A673 (cell line): ENCODE measurements around the gene MRPL38. TPM values are rescaled to one million over a fixed set of nuclear protein-coding genes. Genes with fewer than 3 reads are reported as not detected.

ENCODE experiments used
- BruUV-seq: library from RNA; stranded (reverse); fragments of 400-500 nt; replicated peaks from 2 replicates; lab custom pipeline; 2021; lab: Mats Ljungman, UMichigan
- CTCF ChIA-PET: fragments of 300-600 bp; sonication (Branson Sonifier 250); formaldehyde crosslinking; loops from one replicate; lab custom pipeline; 2022; ENCODE audit warnings: antibody characterized with exemption; lab: Charles Lee
- POLR2A ChIA-PET: fragments of 300-600 bp; sonication (Branson Sonifier 250); formaldehyde crosslinking; loops from one replicate; lab custom pipeline; 2022; ENCODE audit warnings: antibody characterized with exemption; ENCODE audit not compliant: low non-redundant PET; lab: Charles Lee
- DNase-seq: peaks from one replicate; pipeline ENCODE4 v3.0.0-alpha.2; 2015; ENCODE audit warnings: low spot score
- H3K27ac ChIP-seq: fragments of 200-600 bp; sonication (generic); 2 replicates; pipeline ENCODE4 v1.5.1; 2016; ENCODE audit warnings: mixed run types, low read depth, mild to moderate bottlenecking, mixed read lengths, antibody characterized with exemption, low read length; ENCODE audit not compliant: poor library complexity, severe bottlenecking
- H3K27me3 ChIP-seq: fragments of 200-600 bp; sonication (generic); replicated peaks from 2 replicates; pipeline ENCODE4 v1.6.1; 2017; ENCODE audit warnings: mixed run types, low read depth, mild to moderate bottlenecking, mixed read lengths, antibody characterized with exemption, low read length; ENCODE audit not compliant: insufficient read depth, poor library complexity
- H3K36me3 ChIP-seq: fragments of 200-600 bp; sonication (generic); 2 replicates; pipeline ENCODE4 v1.6.1; 2016; ENCODE audit warnings: mixed run types, mild to moderate bottlenecking, mixed read lengths, antibody characterized with exemption, low read length; ENCODE audit not compliant: insufficient read depth, poor library complexity, severe bottlenecking
- H3K4me1 ChIP-seq: fragments of 200-600 bp; sonication (generic); 2 replicates; pipeline ENCODE4 v1.6.1; 2017; ENCODE audit warnings: mixed run types, mild to moderate bottlenecking, mixed read lengths, antibody characterized with exemption, low read length; ENCODE audit not compliant: insufficient read depth, poor library complexity, severe bottlenecking
- H3K4me3 ChIP-seq: fragments of 200-600 bp; sonication (generic); 2 replicates; pipeline ENCODE4 v1.5.1; 2016; ENCODE audit warnings: low read depth, mixed run types, mild to moderate bottlenecking, mixed read lengths, low read length; ENCODE audit not compliant: poor library complexity, severe bottlenecking
- H3K9me3 ChIP-seq: fragments of 200-600 bp; sonication (generic); 2 replicates; pipeline ENCODE4 v1.6.1; 2016; ENCODE audit warnings: mixed run types, low read depth, mild to moderate bottlenecking, mixed read lengths, antibody characterized with exemption, low read length; ENCODE audit not compliant: poor library complexity, severe bottlenecking
- EZH2 ChIP-seq: fragments of 200-600 bp; sonication (generic); IDR thresholded peaks from 2 replicates; pipeline ENCODE4 v1.6.1; 2017; ENCODE audit warnings: borderline replicate concordance, low read depth, mild to moderate bottlenecking, mixed read lengths, antibody characterized with exemption, low read length; ENCODE audit not compliant: poor library complexity, severe bottlenecking
- intact Hi-C: fragments of 100-400 bp; cut with micrococcal nuclease; formaldehyde crosslinking; loops from one replicate; pipeline ENCODE4 v1.10.0; 2022; ENCODE audit not compliant: unreplicated experiment
- total RNA-seq: library from RNA; stranded (reverse); gene quantifications from 2 replicates; pipeline ENCODE4 v1.2.3, GENCODE V29; 2021
- TF ChIP-seq, protein P1 (sequence below): fragments of 300-800, 200-600 bp; sonication (generic); conservative IDR thresholded peaks from 2 replicates; pipeline ENCODE4 v1.5.1; 2017; ENCODE audit warnings: low read depth, mild to moderate bottlenecking, antibody characterized with exemption, low read length, moderate library complexity, mixed read lengths

Gene MRPL38
- total RNA-seq, 1 experiment from 2014 or later: 167 TPM

DNA sequence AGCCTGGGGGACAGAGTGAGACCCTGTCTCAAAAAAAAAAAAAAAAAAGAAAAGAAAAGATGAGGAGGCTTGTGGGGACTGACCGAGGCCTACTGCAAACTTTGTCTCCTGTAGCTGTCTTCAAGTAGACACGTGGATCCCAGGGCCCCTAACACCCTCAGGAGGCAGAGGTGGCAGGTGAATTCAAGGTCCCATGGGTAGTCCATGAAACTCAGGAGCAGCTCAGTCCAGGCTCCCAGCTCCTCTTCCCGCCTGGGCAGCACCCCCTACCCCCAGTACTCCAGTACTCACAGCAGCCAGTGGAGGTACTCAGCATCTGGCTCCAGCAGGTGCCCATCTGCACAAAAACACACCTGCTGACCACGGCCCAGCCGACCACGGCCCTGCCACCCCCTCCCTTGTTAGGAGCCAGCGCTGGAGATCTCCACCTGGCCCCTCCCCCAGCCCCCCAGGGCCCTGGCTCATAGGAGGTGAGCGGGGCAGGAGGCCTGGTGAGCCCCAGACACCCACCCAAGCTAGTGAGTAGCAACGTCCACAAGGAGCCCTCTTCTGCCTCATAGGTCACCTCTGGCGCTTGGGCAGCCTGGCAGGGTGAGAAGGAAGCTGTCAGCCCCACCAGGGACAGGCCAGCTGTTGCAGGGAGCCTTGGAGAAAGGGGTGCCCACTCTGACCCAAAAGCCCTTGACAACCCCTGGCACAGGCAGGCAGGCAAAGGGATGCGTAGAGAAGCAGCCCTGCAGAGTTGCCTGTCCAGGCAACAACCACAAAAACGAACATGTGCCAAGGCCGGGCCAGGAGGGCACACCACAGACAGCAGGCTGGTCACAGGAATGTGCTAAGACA lies 3.8 kb downstream of the MRPL38 start:
- Histone ChIP-seq H3K4me1 (peaks cover 16% of the 10 kb centered on the region), H3K36me3 (peaks cover 36% of the 10 kb centered on the region), H3K27me3 (no peaks in the 10 kb centered on the region), H3K4me3 (no peak overlapping the region), H3K27ac (no peak overlapping the region), H3K9me3 (no peaks in the 10 kb centered on the region)
- intact Hi-C loops: no loop called here
- TF ChIP-seq EZH2: no peak
- TF ChIP-seq, protein P1, sequence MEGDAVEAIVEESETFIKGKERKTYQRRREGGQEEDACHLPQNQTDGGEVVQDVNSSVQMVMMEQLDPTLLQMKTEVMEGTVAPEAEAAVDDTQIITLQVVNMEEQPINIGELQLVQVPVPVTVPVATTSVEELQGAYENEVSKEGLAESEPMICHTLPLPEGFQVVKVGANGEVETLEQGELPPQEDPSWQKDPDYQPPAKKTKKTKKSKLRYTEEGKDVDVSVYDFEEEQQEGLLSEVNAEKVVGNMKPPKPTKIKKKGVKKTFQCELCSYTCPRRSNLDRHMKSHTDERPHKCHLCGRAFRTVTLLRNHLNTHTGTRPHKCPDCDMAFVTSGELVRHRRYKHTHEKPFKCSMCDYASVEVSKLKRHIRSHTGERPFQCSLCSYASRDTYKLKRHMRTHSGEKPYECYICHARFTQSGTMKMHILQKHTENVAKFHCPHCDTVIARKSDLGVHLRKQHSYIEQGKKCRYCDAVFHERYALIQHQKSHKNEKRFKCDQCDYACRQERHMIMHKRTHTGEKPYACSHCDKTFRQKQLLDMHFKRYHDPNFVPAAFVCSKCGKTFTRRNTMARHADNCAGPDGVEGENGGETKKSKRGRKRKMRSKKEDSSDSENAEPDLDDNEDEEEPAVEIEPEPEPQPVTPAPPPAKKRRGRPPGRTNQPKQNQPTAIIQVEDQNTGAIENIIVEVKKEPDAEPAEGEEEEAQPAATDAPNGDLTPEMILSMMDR: no peak
- no TSS peak for BruUV-seq
- CTCF ChIA-PET: no interaction called here
- POLR2A ChIA-PET: no interaction called here
- no peak for DNase-seq

DNA sequence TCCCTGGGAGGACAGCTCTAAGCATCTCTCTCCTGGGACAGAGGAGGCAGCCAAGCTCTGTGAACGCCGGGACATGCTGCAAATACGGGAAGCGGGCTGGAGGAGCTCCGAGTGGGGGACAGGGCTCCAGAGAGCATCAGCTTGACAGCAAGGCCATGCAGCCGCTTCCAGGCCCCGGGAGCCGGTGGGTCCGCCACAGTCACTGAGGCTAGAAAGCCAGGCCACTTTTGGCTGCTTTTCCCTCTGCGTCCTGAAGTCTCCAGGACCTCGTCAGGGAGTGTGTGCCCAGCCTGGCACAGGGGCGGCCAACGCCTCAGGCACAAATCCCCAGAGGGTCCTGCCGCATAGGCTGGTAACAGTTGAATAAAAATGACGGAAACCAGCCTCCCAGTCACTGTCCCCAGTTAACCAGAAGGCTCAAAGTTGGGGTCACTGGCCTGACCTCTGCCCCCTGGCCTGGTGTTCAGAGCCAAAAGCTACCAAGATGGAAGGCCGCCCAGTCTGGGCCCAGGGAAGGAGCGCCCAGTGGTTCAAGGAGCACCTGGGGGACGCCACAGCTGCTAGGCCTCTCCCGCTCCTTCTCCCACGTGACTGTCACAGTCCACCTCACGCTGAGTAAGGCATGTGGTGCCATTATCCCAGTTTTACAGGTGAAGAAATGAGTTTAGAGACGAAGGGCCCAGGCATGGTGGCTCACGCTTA lies 4.8 kb downstream of the MRPL38 start:
- no peak for TF ChIP-seq EZH2
- TF ChIP-seq, protein P1: no peak
- no peak overlapping the region for H3K27ac ChIP-seq
- H3K4me3 ChIP-seq: no peak overlapping the region
- no peaks in the 10 kb centered on the region for H3K9me3 ChIP-seq
- ChIA-PET CTCF (no interaction called here), POLR2A (no interaction called here)
- peaks cover 24% of the 10 kb centered on the region for H3K4me1 ChIP-seq
- no peaks in the 10 kb centered on the region for H3K27me3 ChIP-seq
- H3K36me3 ChIP-seq: peaks cover 36% of the 10 kb centered on the region
- no TSS peak for BruUV-seq
- DNase-seq: no peak
- intact Hi-C loops: no loop called here

DNA sequence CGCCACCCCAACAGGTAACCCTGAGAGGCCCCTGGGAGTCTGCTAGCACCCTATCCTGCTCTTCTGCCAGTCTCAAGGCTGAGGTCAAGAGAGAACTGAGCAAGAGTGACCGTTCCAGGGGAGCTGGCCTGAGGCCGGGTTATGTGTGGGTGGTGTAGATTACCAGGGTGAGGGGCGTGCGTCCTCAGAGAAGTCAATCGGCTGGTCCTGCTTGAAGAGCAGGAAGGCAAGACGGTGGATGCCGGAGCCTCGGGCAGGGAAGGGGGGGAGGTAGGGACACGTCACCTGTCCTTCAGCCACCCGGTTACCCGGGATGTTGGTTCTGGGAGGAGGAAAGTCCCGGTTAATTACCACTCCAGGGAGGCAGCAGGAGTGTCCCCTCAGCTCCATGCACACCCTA lies 5.3 kb downstream of the MRPL38 start:
- BruUV-seq: no TSS peak
- no peak for DNase-seq
- Histone ChIP-seq H3K27me3 (no peaks in the 10 kb centered on the region), H3K9me3 (no peaks in the 10 kb centered on the region), H3K27ac (no peak overlapping the region), H3K4me1 (peaks cover 26% of the 10 kb centered on the region), H3K4me3 (no peak overlapping the region), H3K36me3 (peaks cover 36% of the 10 kb centered on the region)
- POLR2A ChIA-PET: no interaction called here
- CTCF ChIA-PET: no interaction called here
- intact Hi-C loops: no loop called here
- TF ChIP-seq, protein P1: no peak
- no peak for TF ChIP-seq EZH2
